Measurements from ENCODE around the gene EQTN.

DNA sequence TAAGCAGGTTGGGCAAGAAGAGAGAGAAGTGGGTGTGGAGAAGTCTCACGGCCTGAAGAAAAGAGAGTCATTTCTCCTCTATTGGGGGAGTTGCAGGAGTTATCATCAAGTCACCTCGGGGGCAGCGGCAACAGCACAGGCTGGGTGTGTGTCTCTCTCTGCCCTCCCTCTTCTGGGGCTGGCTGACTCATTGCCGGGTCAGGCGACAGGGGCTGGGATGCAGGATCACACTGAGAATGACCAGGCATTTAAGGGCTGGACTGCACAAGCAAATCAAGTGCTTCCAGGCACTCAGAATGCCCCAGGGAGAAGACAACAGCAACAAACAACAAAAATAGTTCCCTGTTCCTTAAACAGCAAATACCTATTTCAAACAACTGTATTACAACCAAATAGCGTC, 6.3 kb upstream of the EQTN start:
- TF ChIP-seq, protein P1, sequence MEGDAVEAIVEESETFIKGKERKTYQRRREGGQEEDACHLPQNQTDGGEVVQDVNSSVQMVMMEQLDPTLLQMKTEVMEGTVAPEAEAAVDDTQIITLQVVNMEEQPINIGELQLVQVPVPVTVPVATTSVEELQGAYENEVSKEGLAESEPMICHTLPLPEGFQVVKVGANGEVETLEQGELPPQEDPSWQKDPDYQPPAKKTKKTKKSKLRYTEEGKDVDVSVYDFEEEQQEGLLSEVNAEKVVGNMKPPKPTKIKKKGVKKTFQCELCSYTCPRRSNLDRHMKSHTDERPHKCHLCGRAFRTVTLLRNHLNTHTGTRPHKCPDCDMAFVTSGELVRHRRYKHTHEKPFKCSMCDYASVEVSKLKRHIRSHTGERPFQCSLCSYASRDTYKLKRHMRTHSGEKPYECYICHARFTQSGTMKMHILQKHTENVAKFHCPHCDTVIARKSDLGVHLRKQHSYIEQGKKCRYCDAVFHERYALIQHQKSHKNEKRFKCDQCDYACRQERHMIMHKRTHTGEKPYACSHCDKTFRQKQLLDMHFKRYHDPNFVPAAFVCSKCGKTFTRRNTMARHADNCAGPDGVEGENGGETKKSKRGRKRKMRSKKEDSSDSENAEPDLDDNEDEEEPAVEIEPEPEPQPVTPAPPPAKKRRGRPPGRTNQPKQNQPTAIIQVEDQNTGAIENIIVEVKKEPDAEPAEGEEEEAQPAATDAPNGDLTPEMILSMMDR (IDR thresholded peaks at IDR 0.05) = no peak
- no peak for TF ChIP-seq EP300 (IDR thresholded peaks at IDR 0.05)

All from suprapubic skin (tissue), 3 donors.